Stimulated activated naive CD8-positive, alpha-beta T cell treated with anti-CD3 and anti-CD28 coated beads, Interleukin-15, Interleukin-2, amounts not matched to agents 100 ng/mL and 50 ng/mL, for 24 hours (primary cell): ENCODE results near the gene AASS.

Experiments used
- H3K27ac Mint-ChIP-seq: one replicate; pipeline ENCODE4 v1.8.0; 2021; ENCODE audit warnings: mild to moderate bottlenecking, mixed read lengths
- H3K27me3 Mint-ChIP-seq: one replicate; pipeline ENCODE4 v1.8.0; 2021; ENCODE audit warnings: mixed read lengths
- H3K36me3 Mint-ChIP-seq: one replicate; pipeline ENCODE4 v1.8.0; 2021; ENCODE audit warnings: low read depth, mixed read lengths
- H3K4me1 Mint-ChIP-seq: one replicate; pipeline ENCODE4 v1.8.0; 2021; ENCODE audit warnings: low read depth, mixed read lengths
- H3K4me3 Mint-ChIP-seq: one replicate; pipeline ENCODE4 v1.8.0; 2021; ENCODE audit warnings: mild to moderate bottlenecking, mixed read lengths
- H3K9me3 Mint-ChIP-seq: one replicate; pipeline ENCODE4 v1.8.0; 2021; ENCODE audit warnings: mixed read lengths

The AASS gene

GRCh38 chr7:122082160-122082559 lies 61.9 kb downstream of the AASS start:
- no peak overlapping the region for H3K27ac Mint-ChIP-seq
- H3K36me3 Mint-ChIP-seq: no peaks in the 10 kb centered on the region
- no peaks in the 10 kb centered on the region for H3K9me3 Mint-ChIP-seq
- no peaks in the 10 kb centered on the region for H3K27me3 Mint-ChIP-seq
- no peak overlapping the region for H3K4me3 Mint-ChIP-seq
- H3K4me1 Mint-ChIP-seq: no peaks in the 10 kb centered on the region

GRCh38 chr7:122073635-122074034 lies 70.4 kb downstream of the AASS start:
- Mint-ChIP-seq H3K36me3 (no peaks in the 10 kb centered on the region), H3K27ac (no peak overlapping the region), H3K4me3 (no peak overlapping the region)

DNA sequence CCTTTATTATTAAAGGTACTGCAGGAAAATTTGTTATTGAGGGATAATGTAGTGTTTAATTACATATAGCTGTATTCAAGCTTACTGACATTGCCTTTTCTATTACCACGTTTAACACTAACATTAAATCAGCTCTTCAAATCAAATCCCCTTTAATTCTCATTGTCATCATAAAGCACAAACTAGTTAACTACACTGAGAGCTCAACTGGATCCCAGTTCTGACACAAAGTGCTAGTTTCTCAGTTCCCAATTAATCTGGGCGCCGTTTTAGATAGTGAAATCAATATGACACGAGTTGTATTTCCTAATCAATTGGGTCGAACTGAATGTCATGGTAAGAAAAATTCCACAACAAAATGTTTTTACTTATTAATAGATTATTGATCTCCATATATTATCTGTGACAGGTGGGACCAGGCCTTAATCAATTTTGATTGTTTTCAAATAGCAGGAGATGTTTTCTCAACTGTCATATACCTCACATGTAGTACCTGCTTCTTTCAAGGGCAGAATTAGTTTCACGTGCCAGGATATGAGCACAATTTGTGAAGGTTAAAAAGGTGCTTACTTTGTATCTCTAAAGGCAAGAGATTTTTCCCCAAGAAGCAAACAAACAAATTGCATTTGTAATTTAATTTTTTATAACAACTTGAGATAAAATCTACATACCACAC lies 71.0 kb downstream of the AASS start:
- H3K36me3 Mint-ChIP-seq: no peaks in the 10 kb centered on the region
- no peaks in the 10 kb centered on the region for H3K4me1 Mint-ChIP-seq
- no peak overlapping the region for H3K27ac Mint-ChIP-seq
- H3K9me3 Mint-ChIP-seq: peaks cover 6% of the 10 kb centered on the region
- no peaks in the 10 kb centered on the region for H3K27me3 Mint-ChIP-seq
- H3K4me3 Mint-ChIP-seq: no peak overlapping the region

More at GRCh38 chr7:122073635-122074034, 70.4 kb downstream of the AASS start:
- H3K9me3 Mint-ChIP-seq: peaks cover 6% of the 10 kb centered on the region
- H3K27me3 Mint-ChIP-seq: no peaks in the 10 kb centered on the region
- no peaks in the 10 kb centered on the region for H3K4me1 Mint-ChIP-seq

DNA sequence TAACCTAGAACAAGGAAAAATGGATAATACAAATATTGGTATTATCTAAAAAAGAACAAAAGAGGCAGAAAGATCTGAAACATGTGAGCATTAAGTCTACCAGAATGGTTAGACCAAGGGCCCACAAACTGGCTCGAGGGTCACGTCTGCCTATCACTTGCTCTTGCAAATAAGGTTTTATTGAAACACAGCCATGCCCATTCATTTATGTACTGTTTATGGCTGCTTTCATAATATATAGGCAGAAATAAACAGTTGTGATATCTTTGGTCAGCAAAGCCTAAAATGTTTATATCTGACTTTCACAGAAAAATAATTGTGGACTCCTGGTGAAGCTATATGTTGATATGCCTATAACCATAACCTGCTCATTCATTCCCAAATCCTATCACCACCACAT lies 71.8 kb downstream of the AASS start:
- H3K27me3 Mint-ChIP-seq: no peaks in the 10 kb centered on the region
- no peaks in the 10 kb centered on the region for H3K4me1 Mint-ChIP-seq
- H3K36me3 Mint-ChIP-seq: no peaks in the 10 kb centered on the region
- H3K9me3 Mint-ChIP-seq: peaks cover 6% of the 10 kb centered on the region
- H3K27ac Mint-ChIP-seq: no peak overlapping the region
- H3K4me3 Mint-ChIP-seq: no peak overlapping the region

GRCh38 chr7:122070834-122071233 lies 73.2 kb downstream of the AASS start:
- H3K4me3 Mint-ChIP-seq: no peak overlapping the region
- peaks cover 6% of the 10 kb centered on the region for H3K9me3 Mint-ChIP-seq
- H3K4me1 Mint-ChIP-seq: no peaks in the 10 kb centered on the region
- no peaks in the 10 kb centered on the region for H3K27me3 Mint-ChIP-seq
- H3K36me3 Mint-ChIP-seq: no peaks in the 10 kb centered on the region
- no peak overlapping the region for H3K27ac Mint-ChIP-seq

DNA sequence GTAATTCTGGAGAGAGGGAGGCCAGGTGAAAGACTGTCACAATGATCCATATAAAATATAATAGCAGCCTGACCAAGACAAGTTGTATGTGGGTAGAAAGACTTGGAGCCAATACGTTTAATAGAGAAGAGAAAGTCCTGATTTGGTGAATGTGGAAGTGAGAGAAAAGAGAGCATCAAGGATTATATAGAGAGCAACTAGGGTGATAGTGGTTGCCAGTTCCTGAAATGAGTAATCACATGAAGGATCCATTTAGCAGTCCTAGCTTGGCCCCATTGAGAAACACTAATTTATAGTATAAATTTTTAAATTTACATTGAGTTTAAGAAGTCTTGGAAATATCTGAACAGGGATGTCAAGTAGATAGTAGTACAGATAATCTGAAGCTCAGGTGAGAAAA lies 74.0 kb downstream of the AASS start:
- H3K27ac Mint-ChIP-seq: no peak overlapping the region
- peaks cover 3% of the 10 kb centered on the region for H3K9me3 Mint-ChIP-seq
- no peaks in the 10 kb centered on the region for H3K4me1 Mint-ChIP-seq
- no peaks in the 10 kb centered on the region for H3K36me3 Mint-ChIP-seq
- H3K27me3 Mint-ChIP-seq: no peaks in the 10 kb centered on the region
- H3K4me3 Mint-ChIP-seq: no peak overlapping the region

DNA sequence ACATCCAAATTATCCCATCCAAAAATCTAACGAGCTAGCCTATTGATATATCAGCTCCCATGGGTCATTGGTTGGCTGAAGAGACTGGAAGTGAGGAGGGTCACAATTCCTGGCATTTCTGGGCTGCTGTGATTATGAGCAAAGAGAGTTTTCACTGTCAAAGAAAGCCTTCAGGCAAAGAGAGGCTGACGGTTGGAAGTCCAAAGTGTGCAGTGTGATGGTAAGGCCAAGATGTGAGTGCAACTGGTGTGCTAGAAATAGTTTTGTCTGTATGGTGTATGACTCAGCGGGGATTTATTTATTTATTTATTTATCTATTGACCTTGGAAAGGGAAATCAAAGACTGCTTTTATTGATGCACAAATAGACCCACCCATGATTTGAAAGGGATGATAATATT lies 75.0 kb downstream of the AASS start:
- Mint-ChIP-seq H3K36me3 (no peaks in the 10 kb centered on the region), H3K4me1 (no peaks in the 10 kb centered on the region), H3K4me3 (no peak overlapping the region), H3K9me3 (no peaks in the 10 kb centered on the region), H3K27me3 (no peaks in the 10 kb centered on the region), H3K27ac (no peak overlapping the region)

DNA sequence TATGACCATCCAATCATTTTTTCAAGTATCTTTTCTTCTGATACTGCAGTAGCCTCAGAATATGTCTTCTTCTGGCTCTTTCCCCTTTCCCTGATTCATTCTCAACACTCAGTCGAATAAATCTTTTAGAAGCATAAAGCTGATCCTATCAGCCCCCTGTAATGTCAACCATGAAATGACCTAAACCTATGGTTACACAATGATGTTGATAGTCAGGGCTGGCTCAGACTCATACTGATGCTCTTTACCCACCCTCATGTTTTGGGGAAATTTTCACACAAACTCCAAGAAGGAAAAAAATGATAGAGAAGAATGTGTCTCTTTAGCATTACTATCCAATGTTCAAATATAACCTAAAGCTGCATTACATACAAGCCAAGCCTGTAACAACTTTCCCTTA lies 76.0 kb downstream of the AASS start:
- H3K27me3 Mint-ChIP-seq: no peaks in the 10 kb centered on the region
- no peaks in the 10 kb centered on the region for H3K36me3 Mint-ChIP-seq
- H3K9me3 Mint-ChIP-seq: no peaks in the 10 kb centered on the region
- H3K4me1 Mint-ChIP-seq: no peaks in the 10 kb centered on the region
- no peak overlapping the region for H3K27ac Mint-ChIP-seq
- H3K4me3 Mint-ChIP-seq: no peak overlapping the region

DNA sequence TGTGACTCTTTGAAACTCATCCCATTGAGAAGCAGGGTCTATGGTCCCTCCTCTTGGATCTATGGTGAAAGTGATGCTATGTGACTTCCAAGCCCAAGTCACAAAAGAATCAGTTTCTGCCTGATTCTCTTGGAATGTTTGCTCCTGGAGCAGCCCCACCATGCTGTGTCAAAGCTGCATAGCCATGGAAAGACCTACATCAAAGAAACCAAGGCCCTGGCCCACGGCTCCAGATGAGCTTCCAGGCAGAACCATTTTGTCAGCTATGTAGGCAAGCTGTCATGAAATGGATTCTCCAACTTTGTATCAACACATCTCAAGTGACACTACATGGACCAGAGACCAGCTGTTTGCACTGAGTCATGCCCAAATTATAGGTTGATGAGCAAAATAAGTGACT lies 77.0 kb downstream of the AASS start:
- Mint-ChIP-seq H3K27ac (no peak overlapping the region), H3K27me3 (no peaks in the 10 kb centered on the region), H3K36me3 (no peaks in the 10 kb centered on the region), H3K4me3 (no peak overlapping the region), H3K4me1 (no peaks in the 10 kb centered on the region), H3K9me3 (no peaks in the 10 kb centered on the region)

DNA sequence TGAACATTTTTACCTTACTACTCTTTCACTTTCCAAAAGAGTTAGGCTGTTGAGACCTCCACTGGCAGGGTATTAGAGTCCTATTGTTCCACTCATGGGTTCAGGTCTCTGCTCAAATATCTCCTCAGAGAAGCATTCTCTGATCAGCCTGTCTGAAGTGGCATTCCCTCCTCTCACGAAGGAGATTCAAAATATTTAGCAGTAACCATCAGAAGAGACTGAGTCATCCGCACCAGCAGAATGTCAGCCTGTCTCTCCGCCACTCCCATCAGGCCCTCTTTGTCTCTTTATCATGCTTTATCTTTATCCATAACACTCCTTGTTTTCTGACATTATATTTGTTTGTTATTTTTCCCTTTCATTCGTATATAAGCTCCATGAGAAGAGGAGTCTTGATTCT lies 79.1 kb downstream of the AASS start:
- H3K36me3 Mint-ChIP-seq: no peaks in the 10 kb centered on the region
- H3K27me3 Mint-ChIP-seq: no peaks in the 10 kb centered on the region
- H3K4me3 Mint-ChIP-seq: no peak overlapping the region
- H3K27ac Mint-ChIP-seq: no peak overlapping the region
- H3K9me3 Mint-ChIP-seq: no peaks in the 10 kb centered on the region
- H3K4me1 Mint-ChIP-seq: no peaks in the 10 kb centered on the region

DNA sequence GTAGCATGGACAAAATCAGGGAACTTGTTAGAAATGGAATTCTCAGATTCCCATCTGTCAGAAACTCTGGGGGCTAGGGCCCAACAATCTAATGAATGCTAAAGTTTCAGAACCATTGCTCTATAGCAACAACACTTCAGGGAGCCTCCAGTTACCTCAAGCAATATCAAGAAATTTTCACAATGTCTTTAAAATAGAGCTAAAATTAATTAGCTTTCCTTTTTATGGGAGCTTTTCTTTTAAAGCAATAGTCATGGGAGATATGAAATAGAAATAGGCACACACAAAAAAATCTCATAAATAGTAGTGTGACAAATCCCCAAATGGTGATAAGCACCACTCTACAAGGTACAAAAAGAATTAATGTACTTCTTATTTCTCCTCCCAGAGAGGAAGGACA lies 80.9 kb downstream of the AASS start:
- H3K27me3 Mint-ChIP-seq: no peaks in the 10 kb centered on the region
- H3K4me1 Mint-ChIP-seq: no peaks in the 10 kb centered on the region

DNA sequence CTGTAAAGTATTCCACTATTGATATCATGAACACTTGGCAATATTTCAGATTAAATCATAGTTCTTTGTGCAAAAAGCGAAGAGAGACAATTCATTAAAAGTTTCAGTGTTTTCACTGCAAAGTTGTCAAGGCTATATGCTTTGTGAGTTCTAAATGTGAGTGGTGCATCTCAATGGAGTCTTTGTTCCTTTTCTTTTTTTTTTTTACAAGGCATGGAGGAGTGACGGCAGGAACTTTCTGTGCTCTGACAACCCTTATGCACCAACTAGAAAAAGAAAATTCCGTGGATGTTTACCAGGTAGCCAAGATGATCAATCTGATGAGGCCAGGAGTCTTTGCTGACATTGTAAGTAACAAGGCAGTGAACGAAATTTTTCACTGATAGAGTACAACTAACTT lies 84.5 kb downstream of the AASS start:
- Mint-ChIP-seq H3K9me3 (no peaks in the 10 kb centered on the region), H3K27me3 (no peaks in the 10 kb centered on the region), H3K4me1 (no peaks in the 10 kb centered on the region), H3K36me3 (no peaks in the 10 kb centered on the region), H3K4me3 (no peak overlapping the region), H3K27ac (no peak overlapping the region)

More for the DNA sequence above, 80.9 kb downstream of the AASS start:
- H3K9me3 Mint-ChIP-seq: no peaks in the 10 kb centered on the region
- H3K36me3 Mint-ChIP-seq: no peaks in the 10 kb centered on the region
- no peak overlapping the region for H3K27ac Mint-ChIP-seq
- no peak overlapping the region for H3K4me3 Mint-ChIP-seq

DNA sequence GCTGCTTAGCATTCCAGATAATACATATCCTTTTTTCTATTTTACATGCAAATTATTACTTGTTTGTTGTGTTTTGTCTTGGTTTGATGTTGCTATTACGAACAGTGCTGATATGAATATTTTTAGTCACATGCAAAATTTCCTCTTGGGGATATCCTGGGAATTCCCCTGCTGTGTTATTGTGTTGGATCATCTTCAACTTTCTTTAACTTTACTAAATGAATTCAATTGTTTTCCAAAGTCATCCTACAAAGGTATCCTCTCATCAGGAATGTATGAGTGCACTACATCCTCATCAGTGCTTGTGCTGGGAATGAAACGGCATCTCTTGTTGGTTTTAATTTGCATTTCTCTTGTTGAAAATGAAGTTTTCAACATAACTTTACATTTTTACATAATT lies 87.1 kb downstream of the AASS start:
- Mint-ChIP-seq H3K27me3 (no peaks in the 10 kb centered on the region), H3K4me3 (no peak overlapping the region), H3K36me3 (no peaks in the 10 kb centered on the region), H3K27ac (no peak overlapping the region), H3K4me1 (no peaks in the 10 kb centered on the region), H3K9me3 (no peaks in the 10 kb centered on the region)

GRCh38 chr7:122055073-122055472 lies 89.0 kb downstream of the AASS start:
- no peaks in the 10 kb centered on the region for H3K9me3 Mint-ChIP-seq
- no peak overlapping the region for H3K27ac Mint-ChIP-seq
- H3K36me3 Mint-ChIP-seq: no peaks in the 10 kb centered on the region
- no peaks in the 10 kb centered on the region for H3K4me1 Mint-ChIP-seq
- no peaks in the 10 kb centered on the region for H3K27me3 Mint-ChIP-seq
- no peak overlapping the region for H3K4me3 Mint-ChIP-seq

DNA sequence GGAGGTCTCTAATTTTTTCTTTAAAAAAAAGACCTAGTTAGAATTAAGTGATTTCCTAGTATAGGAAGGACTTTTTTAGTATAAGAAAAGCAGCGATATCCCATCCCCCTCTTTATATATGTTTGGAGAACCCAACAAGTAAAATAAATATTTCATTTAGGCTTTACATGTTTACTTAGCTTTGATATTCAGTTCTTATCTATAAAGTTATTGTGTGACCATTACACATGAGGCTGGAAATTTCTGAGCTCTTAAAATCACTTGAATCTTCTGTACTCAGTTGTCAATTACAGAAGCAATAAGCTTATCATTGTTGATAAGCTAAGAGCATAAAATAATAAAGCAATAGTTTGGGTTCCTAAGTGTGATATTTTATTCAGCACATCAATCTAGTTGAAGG lies 89.7 kb downstream of the AASS start:
- H3K9me3 Mint-ChIP-seq: no peaks in the 10 kb centered on the region
- no peak overlapping the region for H3K4me3 Mint-ChIP-seq
- no peaks in the 10 kb centered on the region for H3K36me3 Mint-ChIP-seq

GRCh38 chr7:122046402-122046801 lies 97.6 kb downstream of the AASS start:
- Mint-ChIP-seq H3K27ac (no peak overlapping the region), H3K4me1 (no peaks in the 10 kb centered on the region), H3K36me3 (no peaks in the 10 kb centered on the region), H3K9me3 (peaks cover 8% of the 10 kb centered on the region), H3K4me3 (no peak overlapping the region), H3K27me3 (no peaks in the 10 kb centered on the region)

More for the DNA sequence above, 89.7 kb downstream of the AASS start:
- Mint-ChIP-seq H3K27me3 (no peaks in the 10 kb centered on the region), H3K27ac (no peak overlapping the region), H3K4me1 (no peaks in the 10 kb centered on the region)
